Glomerular visceral epithelial cell (primary cell): ENCODE data around the gene GAS6.
"Not testable (repeated sequence)": the region's sequence is repeated elsewhere in the genome, so short reads cannot be mapped to it uniquely, and the experiment has no call there.

Experiments
- DNase-seq: peaks from one replicate; pipeline ENCODE4 v3.0.0-alpha.2; 2016; ENCODE audit errors: extremely low spot score

GAS6 gene

GRCh38 chr13:113837560-113838355 is 26.1 kb downstream of the GAS6 start:
- peak; percentile 97 for DNase-seq

DNA sequence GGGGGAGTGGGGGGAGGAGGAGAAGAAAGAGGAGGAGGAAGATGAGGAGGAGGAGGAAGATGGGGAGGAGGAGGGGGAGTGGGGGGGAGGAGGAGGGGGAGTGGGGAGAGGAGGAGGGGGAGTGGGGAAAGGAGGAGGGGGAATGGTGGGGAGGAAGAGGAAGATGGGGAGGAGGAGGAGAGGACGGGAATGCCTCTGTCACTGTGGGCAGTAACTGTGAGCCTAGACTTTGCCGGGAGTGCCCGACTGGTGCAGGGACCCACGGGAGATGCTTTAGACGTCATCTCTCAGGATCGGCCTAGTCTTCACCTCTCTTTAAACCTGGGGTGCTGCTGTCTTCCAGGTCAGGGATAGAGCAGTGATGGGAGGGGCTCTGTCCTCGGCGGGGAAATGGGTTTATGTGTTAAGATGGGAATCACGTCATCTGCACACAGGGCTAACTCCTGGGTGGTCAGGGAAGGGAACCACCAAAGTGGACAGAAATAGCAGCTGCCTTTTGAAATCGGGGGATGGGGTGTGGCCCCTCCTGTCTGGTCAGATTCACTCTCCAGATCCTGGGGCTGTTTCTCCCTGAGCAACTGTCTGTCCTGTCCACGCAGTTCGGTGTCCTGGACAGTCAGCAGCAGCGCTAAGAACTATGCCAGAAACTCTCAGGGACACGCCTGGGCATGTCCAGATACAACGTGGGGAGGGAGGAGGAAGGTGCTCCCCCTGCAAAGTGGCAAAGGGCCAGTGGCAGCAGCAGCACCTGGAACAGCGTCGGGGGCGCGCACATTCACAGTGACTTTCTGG is 26.9 kb downstream of the GAS6 start:
- peak; percentile 75 for DNase-seq

GRCh38 chr13:113835461-113836270 is 28.2 kb downstream of the GAS6 start:
- no peak for DNase-seq

- DNase-seq, result no peak
Observed at GRCh38 chr13:113834496-113835200, 29.2 kb downstream of the GAS6 start.

DNA sequence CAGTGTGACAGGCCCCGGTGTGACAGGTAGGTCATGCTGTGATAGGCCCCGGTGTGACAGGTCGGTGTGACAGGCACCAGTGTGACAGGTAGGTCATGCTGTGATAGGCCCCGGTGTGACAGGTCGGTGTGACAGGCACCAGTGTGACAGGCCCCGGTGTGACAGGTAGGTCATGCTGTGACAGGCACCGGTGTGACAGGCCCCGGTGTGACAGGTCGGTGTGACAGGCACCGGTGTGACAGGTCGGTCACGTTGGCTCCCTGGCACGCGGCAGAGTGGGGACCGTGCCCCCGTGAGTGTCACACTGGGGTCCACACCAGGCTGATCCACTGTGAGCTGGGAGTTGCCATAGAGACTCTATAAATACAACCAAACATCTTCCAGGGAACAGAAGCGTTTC is 29.9 kb downstream of the GAS6 start:
- not testable (repeated sequence) for DNase-seq

DNA sequence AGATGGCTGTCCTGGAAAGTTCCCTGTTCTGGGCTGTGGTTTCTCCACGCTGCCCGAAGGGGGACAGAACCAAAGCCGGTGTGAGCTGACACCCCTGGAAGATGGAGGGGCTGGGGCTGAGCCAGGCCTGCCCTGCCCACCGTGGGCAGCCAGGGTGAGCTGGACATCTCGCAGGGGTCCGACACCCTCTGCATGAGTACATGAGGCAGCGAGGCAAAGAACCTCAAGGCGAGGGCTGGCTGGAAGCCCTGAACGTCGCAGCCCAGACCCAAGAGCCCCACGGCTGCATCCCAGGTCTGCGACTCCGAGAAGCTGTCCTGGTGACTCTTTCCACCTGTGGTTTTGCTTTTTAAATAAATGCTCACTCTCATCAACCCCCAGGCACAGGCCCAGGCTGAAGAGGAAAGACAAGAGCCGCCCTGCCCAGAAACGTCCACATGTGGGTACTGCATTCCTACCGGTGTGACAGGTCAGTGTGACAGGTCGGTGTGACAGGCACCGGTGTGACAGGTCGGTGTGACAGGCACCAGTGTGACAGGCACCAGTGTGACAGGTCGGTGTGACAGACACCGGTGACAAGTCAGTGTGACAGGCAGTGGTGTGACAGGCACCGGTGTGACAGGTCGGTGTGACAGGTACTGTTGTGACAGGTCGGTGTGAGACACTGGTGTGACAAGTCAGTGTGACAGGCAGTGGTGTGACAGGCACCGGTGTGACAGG is 30.6 kb downstream of the GAS6 start:
- DNase-seq, result no peak

DNA sequence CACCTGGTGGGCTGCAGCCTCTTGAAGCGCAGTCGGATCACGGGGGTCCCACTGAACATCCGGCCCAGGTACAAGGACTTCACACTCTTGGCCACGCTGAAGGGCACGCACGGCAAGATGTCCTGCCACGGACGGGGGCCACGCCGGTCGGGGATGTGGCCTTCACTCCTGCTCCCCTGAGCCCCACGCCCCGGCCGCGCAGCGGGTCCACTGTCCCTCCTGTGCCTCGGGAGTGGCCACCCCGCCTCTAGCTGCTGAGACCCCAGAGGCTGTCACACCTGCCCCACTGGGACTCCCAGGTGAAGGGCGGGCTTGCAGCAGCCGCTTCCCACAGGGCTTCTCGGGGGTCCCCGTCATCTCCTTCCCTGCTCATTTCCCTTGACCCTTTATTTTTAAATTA is 31.2 kb downstream of the GAS6 start:
- no peak for DNase-seq

- DNase-seq, result no peak
Observed at GRCh38 chr13:113832205-113832604, 31.7 kb downstream of the GAS6 start.

DNA sequence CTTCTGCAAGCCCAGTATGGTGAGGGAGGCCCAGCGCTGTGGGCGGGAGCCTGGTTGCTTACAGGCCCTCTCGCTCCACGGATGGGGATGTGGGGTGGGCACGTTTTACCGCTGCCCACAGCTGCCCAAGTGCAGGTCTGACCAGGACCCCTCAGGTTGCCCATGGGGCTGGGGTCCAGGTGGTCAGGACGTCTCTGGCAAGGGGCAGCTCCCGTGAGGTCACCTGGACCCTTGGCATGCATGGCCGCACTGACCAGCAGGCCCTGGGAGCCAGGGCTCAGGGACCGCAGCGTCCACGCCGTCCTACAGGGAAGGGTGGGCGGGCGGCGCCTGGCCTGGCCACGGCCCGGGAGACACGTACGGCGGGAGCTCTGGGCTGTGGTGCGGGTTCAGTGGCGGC is 32.8 kb downstream of the GAS6 start:
- no peak for DNase-seq

DNA sequence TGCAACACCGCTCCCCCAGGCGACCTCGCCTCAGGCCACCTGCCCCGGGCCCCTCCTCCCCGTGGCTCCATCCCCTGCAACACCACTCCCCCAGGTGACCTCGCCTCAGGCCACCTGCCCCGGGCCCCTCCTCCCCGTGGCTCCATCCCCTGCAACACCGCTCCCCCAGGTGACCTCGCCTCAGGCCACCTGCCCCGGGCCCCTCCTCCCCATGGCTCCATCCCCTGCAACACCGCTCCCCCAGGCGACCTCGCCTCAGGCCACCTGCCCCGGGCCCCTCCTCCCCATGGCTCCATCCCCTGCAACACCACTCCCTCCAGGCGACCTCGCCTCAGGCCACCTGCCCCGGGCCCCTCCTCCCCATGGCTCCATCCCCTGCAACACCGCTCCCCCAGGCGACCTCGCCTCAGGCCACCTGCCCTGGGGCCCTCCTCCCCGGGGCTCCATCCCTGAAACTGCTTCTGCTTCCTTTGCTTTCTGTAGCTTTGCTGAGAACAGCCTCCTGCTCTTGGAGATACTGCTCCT is 33.4 kb downstream of the GAS6 start:
- not testable (repeated sequence) for DNase-seq

GRCh38 chr13:113828282-113828825 is 35.5 kb downstream of the GAS6 start:
- no peak for DNase-seq

- DNase-seq, result no peak
Observed at GRCh38 chr13:113827021-113827420, 36.9 kb downstream of the GAS6 start.

GRCh38 chr13:113826446-113826845 is 37.4 kb downstream of the GAS6 start:
- DNase-seq, result not testable (repeated sequence)

DNA sequence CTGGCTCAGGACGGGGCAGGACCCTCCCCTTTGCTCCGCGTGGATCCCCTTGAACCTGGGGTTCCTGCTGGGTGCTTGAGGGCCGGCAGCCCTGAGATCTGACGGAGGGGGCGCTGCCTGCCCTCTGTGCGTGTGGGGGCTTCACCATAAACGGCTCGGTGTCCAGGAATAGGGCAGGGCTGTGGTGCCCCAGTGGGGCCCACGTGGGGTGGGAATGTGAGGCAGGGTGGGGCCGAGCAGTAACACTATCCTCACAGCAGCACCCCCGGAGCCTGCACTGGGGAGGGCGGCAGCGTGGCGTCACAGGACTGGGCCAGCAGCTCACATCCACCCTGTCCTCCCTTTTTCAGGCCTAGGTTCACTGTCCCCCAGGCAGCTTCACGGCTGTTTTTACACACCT is 38.0 kb downstream of the GAS6 start:
- DNase-seq, result no peak

DNA sequence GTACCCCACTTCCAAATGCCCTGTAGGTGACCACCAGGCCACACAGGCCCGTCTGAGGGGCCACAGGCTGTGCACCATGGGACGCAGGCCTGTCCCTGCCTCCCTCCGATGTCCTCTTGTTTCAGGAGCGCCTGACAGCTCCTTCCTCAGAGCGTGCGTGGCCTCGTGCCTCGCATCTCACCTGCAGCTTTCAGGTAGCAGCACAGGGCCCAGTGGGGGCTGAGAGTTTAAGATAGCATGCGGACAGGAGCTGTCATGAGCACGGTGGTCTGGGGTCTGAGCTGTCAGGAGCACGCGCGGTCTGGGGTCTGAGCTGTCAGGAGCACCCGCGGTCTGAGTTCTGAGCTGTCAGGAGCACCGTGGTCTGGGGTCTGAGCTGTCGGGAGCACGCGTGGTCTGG is 40.1 kb downstream of the GAS6 start:
- no peak for DNase-seq

DNA sequence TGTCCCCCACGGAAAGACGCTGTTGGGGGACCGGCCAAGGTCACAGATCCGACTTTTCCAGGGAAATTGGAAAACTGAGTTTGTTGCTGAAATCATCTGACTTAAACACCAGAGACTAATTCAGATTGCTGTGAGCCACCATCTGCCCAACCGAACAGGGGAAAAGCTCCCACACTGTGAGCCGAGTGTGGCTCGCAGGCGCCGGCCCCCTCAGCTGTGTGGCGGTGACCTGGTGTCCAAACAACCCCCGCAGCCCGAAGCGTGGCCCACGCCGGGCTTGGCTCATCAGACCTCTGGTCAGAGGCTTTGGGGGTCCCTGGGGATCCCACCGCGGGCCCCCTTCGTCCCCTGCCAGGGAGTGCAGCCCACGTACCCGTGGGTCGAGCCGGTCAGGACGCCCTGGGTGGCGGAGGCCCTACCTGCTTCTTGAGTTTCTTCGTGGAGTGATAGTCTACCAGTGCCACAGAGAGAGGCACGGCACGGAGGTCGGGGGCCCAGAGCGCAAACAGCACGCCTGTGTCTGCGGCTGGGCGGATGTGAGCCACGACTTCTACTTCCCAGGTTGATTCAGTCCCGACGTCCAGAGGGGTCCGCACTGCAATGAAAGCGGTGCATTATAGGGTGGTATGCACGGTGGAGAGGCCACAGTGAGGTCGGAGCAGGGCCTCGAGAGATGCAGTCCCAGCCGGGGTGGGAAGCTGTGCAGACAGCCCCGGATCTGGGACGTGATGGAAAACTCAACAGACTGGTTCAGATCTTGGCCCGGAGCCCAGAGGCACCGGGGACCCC is 40.7 kb downstream of the GAS6 start:
- DNase-seq, result no peak

DNA sequence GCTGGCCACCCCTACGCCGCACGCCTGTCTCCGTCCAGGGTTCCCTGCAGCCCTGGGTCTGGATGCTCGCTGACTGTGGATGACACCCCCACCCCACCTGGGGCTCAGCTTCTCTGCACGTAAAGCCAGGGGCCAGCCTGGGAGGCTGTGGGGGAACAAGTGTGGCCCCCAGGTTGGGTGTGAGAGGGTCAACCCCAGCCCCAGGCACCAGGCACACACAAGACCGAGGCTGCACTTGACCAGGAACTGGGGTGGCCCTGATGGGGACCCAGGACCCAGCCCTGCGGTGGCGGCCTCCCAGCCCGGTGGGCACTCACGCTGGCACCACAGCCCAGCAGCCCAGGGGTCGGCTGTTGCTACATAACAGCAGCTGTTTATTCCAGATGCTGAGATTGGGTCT is 41.6 kb downstream of the GAS6 start:
- DNase-seq, result no peak

GRCh38 chr13:113821847-113822246 is 42.0 kb downstream of the GAS6 start:
- no peak for DNase-seq

DNA sequence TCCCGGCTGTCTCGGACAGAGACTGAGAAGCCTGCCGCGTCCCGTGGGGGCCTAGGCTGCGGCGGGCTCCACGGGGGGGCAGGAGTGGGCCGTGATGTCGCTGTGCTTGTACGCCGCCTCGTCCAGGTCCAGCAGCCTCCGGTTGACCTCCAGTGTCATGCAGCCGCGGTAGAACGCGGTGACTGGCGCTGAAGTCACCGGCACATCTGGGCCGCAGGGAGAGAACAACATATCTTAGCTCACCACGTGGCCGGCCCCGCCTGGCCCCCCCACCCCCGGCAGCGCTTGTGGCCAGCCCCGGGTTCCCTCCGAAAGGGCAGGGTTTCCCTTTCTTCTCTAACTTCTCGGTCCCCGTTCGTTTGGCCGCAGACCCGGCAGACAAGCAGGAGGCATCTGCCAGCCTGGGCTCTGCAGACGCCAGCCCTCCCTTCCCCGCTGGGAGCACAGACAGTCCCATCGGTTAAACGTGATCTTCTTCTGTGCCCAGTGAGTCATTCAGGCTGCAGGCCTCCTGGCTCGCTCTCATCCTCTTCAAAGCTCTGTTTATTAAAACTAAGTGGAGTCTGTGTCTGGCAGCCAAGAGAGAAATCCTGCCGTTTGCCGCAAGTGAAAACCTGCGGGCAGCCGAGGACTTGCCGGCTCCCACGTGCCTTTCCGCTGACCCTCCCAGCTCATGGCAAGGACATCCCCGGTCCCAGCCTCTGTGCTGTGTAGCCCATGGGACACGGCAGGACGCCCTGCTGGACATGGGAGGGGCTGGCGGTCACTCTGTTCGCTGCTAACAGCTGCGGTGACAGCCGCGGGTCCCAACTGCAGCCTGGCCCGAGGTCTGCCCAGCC is 42.8 kb downstream of the GAS6 start:
- DNase-seq, result peak; percentile 97
